Esophagus muscularis mucosa (tissue), 3 donors: ENCODE results near the gene FOXQ1.

ENCODE experiments used
- POLR2AphosphoS5 ChIP-seq, 2 donors: sonication (generic); formaldehyde crosslinking; IDR thresholded peaks; one replicate each; pipeline ENCODE4 v1.6.1; 2017; ENCODE audit warnings: antibody characterized with exemption in 2 of 2
- TF ChIP-seq, protein P1 (sequence below), 3 experiments: fragments of 200-600 bp in 2 of 3; fragments of 450-650 bp in 1 of 3; sonication (generic) in 2 of 3; IDR thresholded peaks; one replicate each; pipeline ENCODE4 v1.5.1; 2017 to 2019; ENCODE audit warnings: antibody characterized with exemption in 3 of 3, mild to moderate bottlenecking in 2 of 3, moderate library complexity in 1 of 3

DNA sequence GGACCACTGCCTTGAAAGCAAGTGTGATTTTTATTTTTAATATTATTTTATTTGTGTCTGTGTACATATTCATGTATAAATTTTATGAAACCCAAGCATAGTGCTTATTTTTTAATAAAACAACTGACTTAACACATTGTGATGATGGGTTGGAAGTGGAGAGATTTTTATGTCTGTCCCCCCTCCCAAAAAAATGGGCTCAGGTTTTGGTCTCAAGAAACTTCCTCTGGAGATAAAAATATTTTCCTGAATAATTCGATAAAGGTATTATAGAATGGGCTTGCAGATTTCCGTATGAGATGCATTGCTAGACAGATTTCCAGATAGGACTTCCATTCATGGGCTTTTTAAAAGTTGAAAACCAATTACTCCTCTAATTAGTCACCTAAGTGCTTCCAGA is 2.7 kb downstream of the FOXQ1 start:
- TF ChIP-seq, protein P1, sequence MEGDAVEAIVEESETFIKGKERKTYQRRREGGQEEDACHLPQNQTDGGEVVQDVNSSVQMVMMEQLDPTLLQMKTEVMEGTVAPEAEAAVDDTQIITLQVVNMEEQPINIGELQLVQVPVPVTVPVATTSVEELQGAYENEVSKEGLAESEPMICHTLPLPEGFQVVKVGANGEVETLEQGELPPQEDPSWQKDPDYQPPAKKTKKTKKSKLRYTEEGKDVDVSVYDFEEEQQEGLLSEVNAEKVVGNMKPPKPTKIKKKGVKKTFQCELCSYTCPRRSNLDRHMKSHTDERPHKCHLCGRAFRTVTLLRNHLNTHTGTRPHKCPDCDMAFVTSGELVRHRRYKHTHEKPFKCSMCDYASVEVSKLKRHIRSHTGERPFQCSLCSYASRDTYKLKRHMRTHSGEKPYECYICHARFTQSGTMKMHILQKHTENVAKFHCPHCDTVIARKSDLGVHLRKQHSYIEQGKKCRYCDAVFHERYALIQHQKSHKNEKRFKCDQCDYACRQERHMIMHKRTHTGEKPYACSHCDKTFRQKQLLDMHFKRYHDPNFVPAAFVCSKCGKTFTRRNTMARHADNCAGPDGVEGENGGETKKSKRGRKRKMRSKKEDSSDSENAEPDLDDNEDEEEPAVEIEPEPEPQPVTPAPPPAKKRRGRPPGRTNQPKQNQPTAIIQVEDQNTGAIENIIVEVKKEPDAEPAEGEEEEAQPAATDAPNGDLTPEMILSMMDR (IDR thresholded peaks at IDR 0.05) = no peak
- TF ChIP-seq POLR2AphosphoS5 (IDR thresholded peaks at IDR 0.05) = no peak
